ENCODE data around the gene NTHL1. TPM values are rescaled to one million over a fixed set of nuclear protein-coding genes. Genes with fewer than 3 reads are reported as not detected.

NTHL1 gene
- total and polyA plus RNA-seq, 2 experiments from 2014 or later: 84.6 to 87.9 TPM

GRCh38 chr16:1998852-1999801 is 48.5 kb downstream of the NTHL1 start (continued):
- TF ChIP-seq CTCF (conservative IDR thresholded peaks at IDR 0.05; ENCODE audit: low read depth in 2 of 2): no peak

- peaks cover under 1% of the 10 kb centered on the region; the same call in 2 of the 3 replicates for H3K4me1 Mint-ChIP-seq
- Histone ChIP-seq H3K27me3 (ENCODE audit: insufficient read depth) (no peaks in the 10 kb centered on the region), H2AFZ (no peak overlapping the region), H3F3A (replicated peaks; ENCODE audit: low read depth) (0 out of 2 replicates have a peak, but pooled peaks cover 12% of the 10 kb centered on the region), H3K79me2 (replicated peaks; ENCODE audit: insufficient read depth) (peaks cover 6% of the 10 kb centered on the region), H3K27ac (ENCODE audit: low read depth) (no peak overlapping the region), H3K4me1 (ENCODE audit: insufficient read depth) (no peaks in the 10 kb centered on the region), H3K4me3 (no peak overlapping the region), H3K36me3 (ENCODE audit: insufficient read depth) (no peaks in the 10 kb centered on the region; the same call in 1 of the 2 replicates), H3K9me2 (ENCODE audit: insufficient read depth) (no peaks in the 10 kb centered on the region), H4K20me1 (replicated peaks; ENCODE audit: insufficient read depth) (peaks cover 2% of the 10 kb centered on the region), H3K4me2 (no peak overlapping the region)
- no peak overlapping the region for H3K27ac Mint-ChIP-seq
- H3K4me3 Mint-ChIP-seq: no peak overlapping the region; the same call in 2 of the 3 replicates
- ATAC-seq: no peak
- no peak for DNase-seq (ENCODE audit: low spot score)
- peaks cover 31% of the 10 kb centered on the region for H3K36me3 Mint-ChIP-seq (ENCODE audit: low read depth)
- peaks cover 3% of the 10 kb centered on the region for H3K27me3 Mint-ChIP-seq (ENCODE audit: insufficient read depth, low read depth, poor library complexity)
- no peaks in the 10 kb centered on the region for H3K9me3 Mint-ChIP-seq
- no peak for TF ChIP-seq ZNF462 (CRISPR knock-in tag; IDR thresholded peaks at IDR 0.05)
- TF ChIP-seq CREB1 (CRISPR knock-in tag; IDR thresholded peaks at IDR 0.05; ENCODE audit: low read depth): no peak
- no peak for TF ChIP-seq ZNF331 (CRISPR knock-in tag; IDR thresholded peaks at IDR 0.05; ENCODE audit: low read depth)
- no peak for TF ChIP-seq POLR2AphosphoS5 (IDR thresholded peaks at IDR 0.05; ENCODE audit: low read depth)
- TF ChIP-seq EZH2 (IDR thresholded peaks at IDR 0.05; ENCODE audit: low read depth, unreplicated experiment): no peak
- no peak for TF ChIP-seq STAT1 (IDR thresholded peaks at IDR 0.05; ENCODE audit: unreplicated experiment)
- TF ChIP-seq JUNB (IDR thresholded peaks at IDR 0.05; ENCODE audit: unreplicated experiment): no peak
- TF ChIP-seq NANOG (IDR thresholded peaks at IDR 0.05; ENCODE audit: borderline replicate concordance): no peak
- TF ChIP-seq EZH2phosphoT487 (IDR thresholded peaks at IDR 0.05; ENCODE audit: unreplicated experiment): no peak
- no peak for TF ChIP-seq ZNF114 (CRISPR knock-in tag; IDR thresholded peaks at IDR 0.05)
- TF ChIP-seq REST (IDR thresholded peaks at IDR 0.05; ENCODE audit: unreplicated experiment): no peak
These were observed 49.2 kb downstream of the NTHL1 start for GRCh38 chr16:1998360-1998835.

Data from GM23338 (cell line).